ENCODE results near the gene CDRT4.

Gene CDRT4

GRCh38 chr17:15386083-15386482 lies 81.3 kb downstream of the CDRT4 start:
- no peak for DNase-seq

Measured in activated CD4-positive, alpha-beta T cell treated with anti-CD3 and anti-CD28 coated beads for 4 hours (primary cell).